Panc1 (cell line): Measurements from ENCODE around the gene XK. TPM values are rescaled to one million over a fixed set of nuclear protein-coding genes. Genes with fewer than 3 reads are reported as not detected.

Source experiments
- ATAC-seq: fragments of 200-7000 bp; cut with Tn5 transposase; 2 replicates; pipeline ENCODE4 v1.9.1; 2020; ENCODE audit warnings: mild to moderate bottlenecking, moderate library complexity
- BruUV-seq: library from RNA; stranded (reverse); fragments of 400-500 nt; replicated peaks from 2 replicates; lab custom pipeline; 2021; lab: Mats Ljungman, UMichigan
- CTCF ChIA-PET: fragments of 300-600 bp; sonication (Branson Sonifier 250); formaldehyde crosslinking; loops from one replicate; lab custom pipeline; 2022; ENCODE audit warnings: antibody characterized with exemption; lab: Charles Lee
- POLR2A ChIA-PET: fragments of 300-600 bp; sonication (Branson Sonifier 250); formaldehyde crosslinking; loops from one replicate; lab custom pipeline; 2022; ENCODE audit warnings: antibody characterized with exemption; lab: Charles Lee
- DNase-seq: peaks from one replicate; pipeline ENCODE4 v3.0.0-alpha.2; 2010; ENCODE audit warnings: low read depth, low spot score
- H3K27ac ChIP-seq: 2 replicates; pipeline ENCODE4 v1.5.1; 2011; ENCODE audit warnings: mild to moderate bottlenecking, low read length, inconsistent platforms
- H3K27me3 ChIP-seq: fragments of 200-500 bp; sonication (Bioruptor generic); 2 replicates; pipeline ENCODE4 v1.6.0; 2014; ENCODE audit warnings: low read length, inconsistent platforms; ENCODE audit not compliant: control insufficient read depth, insufficient read depth
- H3K36me3 ChIP-seq: fragments of 200-500 bp; sonication (Bioruptor generic); 2 replicates; pipeline ENCODE4 v1.5.1; 2014; ENCODE audit warnings: inconsistent platforms, mild to moderate bottlenecking, low read length, moderate library complexity; ENCODE audit not compliant: control insufficient read depth, insufficient read depth
- H3K4me1 ChIP-seq: 2 replicates; pipeline ENCODE4 v1.5.1; 2011; ENCODE audit warnings: inconsistent platforms, mild to moderate bottlenecking, low read length, moderate library complexity; ENCODE audit not compliant: control insufficient read depth, insufficient read depth
- H3K4me3 ChIP-seq, 2 experiments: 2 replicates each; pipeline ENCODE4 v1.5.1; 2011 to 2012; ENCODE audit warnings: low read depth in 2 of 2, low read length in 2 of 2, mild to moderate bottlenecking in 2 of 2, inconsistent platforms in 1 of 2, moderate library complexity in 1 of 2
- H3K9me3 ChIP-seq: fragments of 200-500 bp; sonication (Bioruptor generic); 2 replicates; pipeline ENCODE4 v1.5.1; 2014; ENCODE audit warnings: low read depth, mild to moderate bottlenecking, inconsistent platforms, low read length, moderate library complexity; ENCODE audit not compliant: control insufficient read depth, insufficient read depth
- CTCF ChIP-seq: fragments of 450-650 bp; IDR thresholded peaks from 2 replicates; pipeline ENCODE4 v1.5.1; 2017; ENCODE audit warnings: mild to moderate bottlenecking
- TCF7L2 ChIP-seq: IDR thresholded peaks from 2 replicates; pipeline ENCODE4 v1.6.1; 2011; ENCODE audit warnings: mild to moderate bottlenecking, low read depth, low read length, inconsistent platforms
- in situ Hi-C: cut with HindIII; loops from 2 replicates; pipeline ENCODE4 v1.10.0; 2016; ENCODE audit warnings: low sequenced_read_pairs, low pct_unique_long_range_greater_than_20kb
- intact Hi-C: fragments of 100-400 bp; cut with micrococcal nuclease; formaldehyde crosslinking; loops from one replicate; pipeline ENCODE4 v1.10.0; 2022; ENCODE audit not compliant: unreplicated experiment
- total RNA-seq: library from RNA; stranded (reverse); gene quantifications from one replicate; pipeline ENCODE4 v1.2.1, GENCODE V29; 2021; ENCODE audit not compliant: unreplicated experiment

The XK gene
- total RNA-seq, 1 experiment from 2014 or later = 1.3 TPM

- DNase-seq = no peak
- intact Hi-C loops (no loop called here), in situ Hi-C loops (no loop called here)
- Histone ChIP-seq H3K9me3 (no peaks in the 10 kb centered on the region), H3K36me3 (no peaks in the 10 kb centered on the region), H3K27ac (no peak within 1 kb of the TSS), H3K4me3 (no peak within 1 kb of the TSS), H3K27me3 (no peaks in the 10 kb centered on the region), H3K4me1 (no peaks in the 10 kb centered on the region)
- no TSS peak for BruUV-seq
- ChIA-PET POLR2A (no interaction called here), CTCF (no interaction called here)
- no peak for ATAC-seq
- no peak for TF ChIP-seq TCF7L2
These were observed 94.3 kb downstream of the XK start, which contains the start of gene CYBB for GRCh38 chrX:37779857-37780256. Gene CYBB (plus strand): TSS chrX:37780059. CDS start chrX:37780078, 19 bp downstream.

- no TSS peak for BruUV-seq
- CTCF ChIA-PET = no interaction called here
- intact Hi-C loops (no loop called here), in situ Hi-C loops (no loop called here)
- Histone ChIP-seq H3K27ac (no peak overlapping the region), H3K4me1 (no peaks in the 10 kb centered on the region), H3K4me3 (no peak overlapping the region), H3K27me3 (no peaks in the 10 kb centered on the region), H3K9me3 (no peaks in the 10 kb centered on the region), H3K36me3 (no peaks in the 10 kb centered on the region)
- DNase-seq (no peak), ATAC-seq (no peak)
- TF ChIP-seq CTCF = no peak
- POLR2A ChIA-PET = no interaction called here
These were observed 95.5 kb downstream of the XK start for GRCh38 chrX:37781081-37781480.

Other genes with a start within 250 kb of the XK start
- 0.03 TPM for gene LANCL3, start 114.1 kb upstream of the XK start, total RNA-seq
- 0.23 TPM for gene CYBB, start 94.3 kb downstream of the XK start, total RNA-seq
- 17.4 TPM for gene DYNLT3, start 161.8 kb downstream of the XK start, total RNA-seq